HG02840 (cell line): ENCODE data around the gene XKR7.

Source experiments
- ATAC-seq: cut with Tn5 transposase; IDR thresholded peaks from one replicate; pipeline ENCODE4 v1.9.1; 2021; ENCODE audit warnings: mild to moderate bottlenecking, moderate library complexity, moderate number of reproducible peaks; ENCODE audit not compliant: unreplicated experiment, low FRiP score

XKR7 gene

DNA sequence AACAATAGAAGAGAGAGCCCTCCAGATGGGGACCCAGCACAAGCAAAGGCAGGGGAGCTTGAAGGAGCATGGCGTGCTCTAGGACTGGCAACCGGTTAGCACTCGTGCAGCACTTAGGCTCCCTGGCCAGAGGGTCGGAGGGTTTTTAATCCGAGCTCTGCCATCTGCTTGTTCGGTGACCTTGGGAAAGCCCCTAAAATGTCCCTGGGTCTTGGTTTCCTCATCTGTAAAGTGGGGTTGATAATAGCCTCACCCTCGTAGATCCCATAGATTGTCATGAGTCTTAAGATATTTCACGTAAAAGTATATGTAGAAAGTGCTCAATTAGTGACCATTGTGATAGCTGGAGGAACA lies 67.5 kb downstream of the XKR7 start:
- no peak for ATAC-seq

DNA sequence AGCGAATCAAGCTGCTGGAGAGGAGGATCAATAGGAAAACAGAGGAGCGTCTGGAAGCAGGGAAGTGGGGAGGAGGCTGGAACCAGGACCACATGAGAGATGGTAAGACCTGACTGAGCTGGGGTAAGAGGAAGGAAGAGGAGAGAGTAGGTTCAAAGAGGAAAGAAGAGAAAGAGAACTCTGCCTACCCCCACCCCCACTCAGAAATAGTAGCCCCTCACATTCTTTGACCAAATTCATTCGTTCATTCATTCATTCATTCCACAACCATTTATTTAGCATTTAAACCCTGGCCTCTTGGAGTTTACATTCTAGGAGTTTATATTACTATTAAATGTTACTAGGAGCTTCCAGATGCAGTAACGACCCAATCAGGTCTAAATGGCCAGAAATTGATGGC lies 68.3 kb downstream of the XKR7 start:
- ATAC-seq, result no peak

DNA sequence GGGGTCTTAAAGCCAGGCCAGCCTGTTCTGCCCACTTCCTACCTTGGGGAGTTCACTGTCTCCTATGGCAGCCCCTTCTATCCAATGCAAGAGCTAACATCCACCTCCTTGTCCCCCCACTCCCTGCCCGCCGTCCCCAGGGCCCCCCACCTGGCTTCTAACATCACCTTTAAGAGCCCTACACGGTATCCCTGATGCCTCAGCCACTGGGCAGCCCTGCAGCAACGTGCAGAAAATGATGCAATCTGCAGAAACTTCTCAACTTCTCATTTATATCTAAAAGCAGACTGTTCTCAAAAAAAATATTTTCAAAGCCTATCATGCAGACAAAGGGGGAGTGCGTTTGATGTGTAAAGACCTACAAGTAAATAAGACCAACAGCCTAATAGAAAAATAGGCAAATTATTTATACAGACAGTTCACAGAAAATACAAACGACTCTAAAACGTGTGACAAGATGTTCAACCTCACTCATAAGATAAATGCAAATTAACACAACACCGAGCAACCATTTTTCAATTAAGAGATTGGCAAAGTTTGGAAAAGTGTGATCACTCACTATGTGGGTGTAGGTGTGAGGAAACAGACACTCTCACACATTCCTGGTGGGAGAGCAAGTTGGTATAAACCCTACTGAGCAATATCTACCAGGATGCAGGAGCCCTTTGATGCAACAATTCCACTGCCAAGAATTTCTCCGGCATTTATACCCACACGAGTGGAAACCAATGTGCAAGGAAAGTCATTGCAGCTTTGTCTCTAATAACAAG lies 69.0 kb downstream of the XKR7 start:
- ATAC-seq, result no peak

DNA sequence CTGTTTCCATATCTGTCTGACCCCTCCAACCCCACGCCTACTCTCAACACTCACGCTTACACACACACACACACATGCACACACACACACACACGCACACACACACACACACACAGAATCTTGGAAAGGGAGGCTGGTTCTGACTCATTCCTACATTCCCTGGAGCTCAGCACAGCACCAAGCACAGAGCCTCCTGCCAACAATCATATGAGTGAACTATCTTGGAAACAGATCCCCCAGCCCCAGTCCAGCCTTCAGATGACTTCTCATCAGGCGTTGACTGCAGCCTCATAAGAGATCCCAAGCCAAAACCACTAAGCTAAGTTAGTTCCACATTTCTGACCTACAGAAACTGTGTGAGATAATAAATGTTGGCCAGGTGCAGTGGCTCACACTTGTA lies 70.0 kb downstream of the XKR7 start:
- ATAC-seq, result no peak

DNA sequence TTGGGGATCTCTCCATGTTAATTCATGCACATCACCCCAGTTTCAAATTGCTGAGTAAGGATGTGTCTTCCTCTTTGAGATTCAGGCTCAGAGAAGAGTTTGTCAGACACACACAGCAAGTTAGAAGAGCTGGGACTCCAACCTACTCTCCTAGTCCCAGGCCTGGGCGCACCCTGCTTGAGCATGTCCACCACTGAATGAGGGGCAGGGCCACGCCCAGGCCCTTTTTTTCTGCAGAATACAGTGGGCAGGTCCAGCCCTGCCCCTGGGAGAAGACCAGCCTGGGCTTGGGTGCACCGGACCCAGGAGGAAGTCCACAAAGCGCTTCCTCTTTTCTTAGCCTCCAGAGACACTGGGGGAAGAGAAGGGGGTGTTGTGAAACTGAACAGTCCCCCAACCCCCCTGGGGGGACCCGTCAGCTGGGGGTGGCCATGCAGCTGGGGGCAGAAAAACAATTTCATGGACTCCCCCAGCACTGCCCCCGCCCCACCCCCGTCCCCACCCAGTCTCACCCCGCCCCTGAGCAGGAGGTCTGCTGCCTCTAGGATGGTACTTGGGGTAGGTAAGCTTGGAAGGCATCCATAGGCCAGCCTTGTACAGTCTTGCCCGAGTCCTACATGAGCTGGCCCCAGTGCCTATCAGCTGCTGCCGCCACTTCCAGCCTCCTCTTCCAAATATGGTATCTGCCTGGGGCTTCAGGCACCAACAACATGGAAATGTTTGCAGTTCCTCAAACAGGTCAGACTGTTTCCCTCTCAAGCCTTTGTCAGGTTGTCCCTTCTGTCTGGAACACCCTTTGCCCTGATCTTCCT lies 72.4 kb downstream of the XKR7 start:
- no peak for ATAC-seq

DNA sequence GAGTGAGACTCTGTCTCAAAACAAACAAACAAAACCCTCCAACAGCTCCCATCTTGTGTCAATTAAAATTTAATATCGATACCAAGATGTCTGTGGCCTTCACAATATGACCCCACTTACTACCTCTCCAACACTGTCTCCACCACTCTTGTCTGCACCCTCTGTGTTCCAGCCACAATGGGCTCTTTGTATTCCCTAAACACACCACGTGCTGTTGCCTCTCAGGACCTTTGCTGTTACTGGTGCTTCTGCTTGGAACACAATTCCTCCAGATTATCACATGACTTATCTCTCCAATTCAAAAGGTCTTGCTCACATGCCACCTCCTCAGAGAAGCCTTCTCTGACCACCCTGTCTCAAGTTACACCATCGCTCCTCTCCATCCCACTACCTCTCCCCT lies 78.0 kb downstream of the XKR7 start:
- ATAC-seq, result no peak

DNA sequence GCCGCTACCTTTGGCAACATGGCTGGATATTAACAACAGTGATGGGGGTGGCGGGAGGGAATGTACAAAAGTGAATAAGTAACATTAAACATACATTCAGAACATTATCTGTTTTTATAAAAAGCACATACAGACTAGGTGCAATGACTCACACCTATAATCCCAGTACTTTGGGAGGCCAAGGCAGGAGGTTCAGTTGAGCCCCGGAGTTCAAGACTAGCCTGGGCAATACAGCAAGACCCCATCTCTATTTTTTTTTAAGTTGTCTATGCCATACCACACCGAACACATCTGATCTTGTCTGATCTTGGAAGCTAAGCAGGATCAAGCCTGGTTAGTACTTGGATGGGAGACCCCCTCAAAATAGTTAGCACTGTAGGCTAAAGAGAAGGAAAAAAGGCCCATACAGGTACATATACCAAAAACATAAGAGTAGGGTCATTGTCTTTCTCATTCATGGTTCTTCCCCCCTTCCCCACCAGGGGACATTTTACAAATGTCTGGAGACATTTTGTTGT lies 82.4 kb downstream of the XKR7 start:
- ATAC-seq, result no peak

DNA sequence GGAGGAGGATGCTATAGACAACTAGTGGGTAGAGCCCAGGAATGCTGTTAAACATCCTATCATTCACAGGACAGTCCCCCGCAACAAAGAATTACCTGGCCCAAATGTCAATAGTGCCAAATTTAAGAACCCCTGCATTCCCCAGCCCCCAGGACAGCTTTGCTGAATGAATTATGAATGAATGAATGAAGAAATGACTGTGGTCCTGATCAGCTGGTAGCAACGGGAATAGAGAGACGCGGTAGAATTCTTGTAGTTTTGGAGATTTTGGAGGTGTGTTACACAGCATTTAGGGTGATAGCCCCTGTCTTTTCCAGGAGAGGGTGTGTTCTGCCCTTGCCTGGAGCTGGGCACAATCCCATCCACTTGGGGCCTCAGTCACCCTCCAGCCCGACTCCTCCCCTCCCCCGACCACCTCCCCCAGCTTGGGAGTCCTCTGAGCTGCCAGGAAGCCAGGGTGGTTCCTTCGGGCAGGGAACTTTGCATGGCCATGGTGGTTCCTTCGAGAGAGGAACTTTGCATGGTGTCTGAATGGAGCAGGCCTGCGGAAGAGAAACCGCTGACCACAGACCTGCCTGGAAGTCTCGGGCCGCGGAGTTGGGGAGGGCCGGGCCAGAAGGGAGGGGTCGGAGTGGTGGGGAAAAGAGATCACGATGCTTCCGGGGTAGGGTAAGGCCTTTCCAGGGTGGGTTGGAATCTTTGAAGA lies 83.1 kb downstream of the XKR7 start:
- ATAC-seq, result no peak

DNA sequence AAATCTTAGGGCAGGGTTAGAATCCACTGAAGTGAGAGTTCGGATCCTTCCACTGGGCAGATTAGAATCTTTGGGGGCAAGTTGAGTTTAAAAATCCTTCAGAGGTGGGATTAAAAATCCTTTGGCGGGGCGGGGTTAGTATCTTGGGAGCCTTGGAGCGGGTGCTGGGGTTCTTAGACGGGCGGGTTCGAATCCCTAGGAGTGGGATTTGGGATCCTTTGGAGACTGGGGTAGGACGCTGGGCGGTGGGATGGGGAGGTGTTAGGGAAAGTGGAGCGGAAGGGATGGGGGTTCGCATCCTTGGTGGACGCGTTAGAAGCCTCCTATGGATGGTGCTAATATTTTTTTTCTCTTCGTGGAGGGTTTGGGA lies 83.8 kb downstream of the XKR7 start:
- no peak for ATAC-seq

DNA sequence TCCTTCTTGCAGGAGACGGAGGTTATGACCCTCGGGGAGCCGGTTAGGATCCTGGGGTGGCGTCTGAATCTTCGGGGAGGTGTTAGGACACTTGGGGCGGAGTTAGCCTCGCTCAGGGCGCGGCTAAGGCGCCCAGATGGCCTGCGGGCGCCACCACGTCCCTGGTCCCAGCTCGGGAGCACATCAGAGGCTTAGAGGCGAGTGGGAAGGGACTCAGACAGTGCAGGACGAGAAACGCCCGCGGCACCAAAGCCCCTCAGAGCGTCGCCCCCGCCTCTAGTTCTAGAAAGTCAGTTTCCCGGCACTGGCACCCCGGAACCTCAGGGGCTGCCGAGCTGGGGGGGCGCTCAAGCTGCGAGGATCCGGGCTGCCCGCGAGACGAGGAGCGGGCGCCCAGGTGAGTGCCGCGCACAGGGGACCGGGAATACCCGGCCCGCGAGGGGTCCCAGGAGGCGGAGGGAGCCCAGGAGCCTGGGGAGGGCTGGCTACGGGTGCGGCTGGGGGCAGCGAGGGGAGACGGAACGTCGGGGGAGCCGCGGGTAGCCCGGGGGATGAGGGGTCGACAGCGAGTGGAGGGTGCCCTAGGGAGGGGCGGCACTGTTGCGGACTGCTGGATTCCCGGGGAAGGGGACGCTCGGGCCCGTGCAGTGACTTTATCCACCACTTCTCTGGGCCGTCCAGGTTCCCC lies 84.3 kb downstream of the XKR7 start, which contains the start of gene HCK:
Gene HCK (plus strand): TSS at position 153 of the 688 bp plus-strand sequence.
- no peak for ATAC-seq

DNA sequence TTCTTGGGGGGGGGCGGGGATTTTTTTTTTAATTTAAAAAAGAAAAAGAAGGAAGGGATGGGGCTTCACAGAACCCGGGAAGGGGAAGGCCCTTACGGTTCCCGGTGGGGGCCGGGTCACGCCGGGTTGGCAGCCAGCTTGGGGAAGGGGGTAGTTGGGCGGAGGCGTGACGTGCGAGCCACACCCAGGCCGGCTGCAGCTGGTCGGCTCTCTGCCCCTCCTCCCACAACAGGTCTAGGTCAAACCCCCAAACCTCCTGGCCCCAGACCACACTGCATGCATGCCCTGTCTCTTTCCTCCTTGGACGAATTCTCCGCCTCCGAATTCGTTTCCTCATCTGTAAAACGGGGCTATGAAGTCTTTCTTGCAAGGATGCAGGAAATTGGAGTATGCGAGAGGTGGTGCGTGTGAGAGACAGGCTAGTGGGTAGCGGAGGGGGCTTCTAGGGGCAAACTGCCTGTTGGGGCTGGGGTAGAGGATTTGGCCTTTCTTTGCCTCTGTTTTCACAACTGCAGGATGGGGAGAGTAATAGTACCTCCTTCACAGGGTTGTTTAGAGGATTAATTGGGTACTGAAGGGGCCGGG lies 84.9 kb downstream of the XKR7 start:
- ATAC-seq, result no peak
